DOHH2 (cell line): Measurements from ENCODE around the gene SBK2.

Experiments used
- EZH2phosphoT487 ChIP-seq: fragments of 200-600 bp; sonication (generic); IDR thresholded peaks from 2 replicates; pipeline ENCODE4 v1.6.1; 2017; ENCODE audit warnings: borderline replicate concordance, mild to moderate bottlenecking, antibody characterized with exemption, low read length, moderate library complexity, mixed read lengths
- TF ChIP-seq, protein P1 (sequence below): fragments of 200-600 bp; sonication (generic); IDR thresholded peaks from one replicate; pipeline ENCODE4 v1.5.1; 2014; ENCODE audit warnings: antibody characterized with exemption, mild to moderate bottlenecking, low read depth, low read length; ENCODE audit not compliant: poor library complexity, severe bottlenecking

DNA sequence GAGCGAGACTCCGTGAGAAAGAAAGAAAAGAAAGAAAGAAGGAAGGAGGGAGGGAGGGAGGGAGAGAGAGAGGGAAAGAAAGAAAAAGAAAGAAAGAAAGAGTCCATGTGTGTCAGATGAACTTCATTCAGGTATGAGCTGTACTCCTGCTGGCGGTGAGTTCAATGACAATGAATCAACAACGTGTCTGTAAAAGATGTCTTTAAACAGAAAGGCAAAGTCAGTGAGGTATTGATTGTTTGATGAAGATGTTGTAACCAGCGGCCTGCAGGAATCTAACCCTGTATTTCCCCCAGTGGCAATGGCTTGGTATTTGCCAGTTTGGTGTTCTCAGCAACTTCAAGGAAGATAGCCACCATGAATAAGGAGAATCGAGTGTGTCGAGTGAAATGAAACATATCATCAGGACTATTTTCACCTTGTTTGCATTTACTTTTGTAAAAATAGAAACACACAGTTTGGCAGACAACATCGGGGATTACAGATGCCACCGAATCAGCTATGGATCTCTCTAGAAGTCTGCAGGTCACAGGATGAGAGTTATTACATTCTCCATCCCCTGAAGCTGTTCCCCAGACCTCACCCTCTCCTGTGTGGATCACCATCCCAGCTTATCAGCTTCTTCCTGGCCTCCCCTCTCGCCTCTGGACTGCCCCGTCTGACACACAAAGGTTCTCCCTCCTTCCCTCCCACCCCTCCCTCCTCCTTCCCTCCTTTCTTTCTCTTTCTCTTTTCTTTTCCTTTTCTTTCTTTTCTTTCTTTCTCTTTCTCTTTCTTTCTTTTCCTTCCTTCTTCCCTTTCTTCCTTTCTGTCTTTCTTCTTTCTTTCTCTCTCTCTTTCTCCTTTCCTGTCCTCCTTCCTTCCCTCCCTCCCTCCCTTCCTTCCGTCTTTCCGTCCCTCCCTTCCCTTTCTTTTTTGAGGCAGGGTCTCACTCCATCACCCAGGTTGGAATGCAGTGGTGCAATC is 16.6 kb upstream of the SBK2 start:
- TF ChIP-seq, protein P1, sequence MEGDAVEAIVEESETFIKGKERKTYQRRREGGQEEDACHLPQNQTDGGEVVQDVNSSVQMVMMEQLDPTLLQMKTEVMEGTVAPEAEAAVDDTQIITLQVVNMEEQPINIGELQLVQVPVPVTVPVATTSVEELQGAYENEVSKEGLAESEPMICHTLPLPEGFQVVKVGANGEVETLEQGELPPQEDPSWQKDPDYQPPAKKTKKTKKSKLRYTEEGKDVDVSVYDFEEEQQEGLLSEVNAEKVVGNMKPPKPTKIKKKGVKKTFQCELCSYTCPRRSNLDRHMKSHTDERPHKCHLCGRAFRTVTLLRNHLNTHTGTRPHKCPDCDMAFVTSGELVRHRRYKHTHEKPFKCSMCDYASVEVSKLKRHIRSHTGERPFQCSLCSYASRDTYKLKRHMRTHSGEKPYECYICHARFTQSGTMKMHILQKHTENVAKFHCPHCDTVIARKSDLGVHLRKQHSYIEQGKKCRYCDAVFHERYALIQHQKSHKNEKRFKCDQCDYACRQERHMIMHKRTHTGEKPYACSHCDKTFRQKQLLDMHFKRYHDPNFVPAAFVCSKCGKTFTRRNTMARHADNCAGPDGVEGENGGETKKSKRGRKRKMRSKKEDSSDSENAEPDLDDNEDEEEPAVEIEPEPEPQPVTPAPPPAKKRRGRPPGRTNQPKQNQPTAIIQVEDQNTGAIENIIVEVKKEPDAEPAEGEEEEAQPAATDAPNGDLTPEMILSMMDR = no peak
- no peak for TF ChIP-seq EZH2phosphoT487
